Muscle layer of colon (tissue), 2 donors: ENCODE results near the gene RNF150.
A peak's percentile ranks its signal among the peaks of the same experiment; 100 is the strongest.
"Not testable (repeated sequence)": the region's sequence is repeated elsewhere in the genome, so short reads cannot be mapped to it uniquely, and the experiment has no call there.

ENCODE experiments used
- H3K27ac ChIP-seq: one replicate; pipeline ENCODE4 v1.7.0; 2013; ENCODE audit warnings: low read depth, mild to moderate bottlenecking, low read length, moderate library complexity
- H3K27me3 ChIP-seq, 2 donors: one replicate each; pipeline ENCODE4 v1.7.0; 2013; ENCODE audit warnings: low read length in 2 of 2, mild to moderate bottlenecking in 2 of 2; ENCODE audit not compliant: insufficient read depth in 2 of 2, control insufficient read depth in 1 of 2
- H3K36me3 ChIP-seq: one replicate; pipeline ENCODE4 v1.7.0; 2013; ENCODE audit warnings: mild to moderate bottlenecking, low read length; ENCODE audit not compliant: insufficient read depth
- H3K4me1 ChIP-seq: one replicate; pipeline ENCODE4 v1.7.0; 2013; ENCODE audit warnings: mild to moderate bottlenecking, low read length; ENCODE audit not compliant: insufficient read depth
- H3K4me3 ChIP-seq, 2 donors: one replicate each; pipeline ENCODE4 v1.7.0; 2013; ENCODE audit warnings: low read length in 2 of 2, low read depth in 1 of 2, mild to moderate bottlenecking in 1 of 2, moderate library complexity in 1 of 2
- H3K9ac ChIP-seq: one replicate; pipeline ENCODE4 v1.7.0; 2013; ENCODE audit warnings: low read length
- H3K9me3 ChIP-seq: one replicate; pipeline ENCODE4 v1.7.0; 2013; ENCODE audit warnings: mild to moderate bottlenecking, low read length
- donor health status: abdominal sarcoma.
- donor health status: Adenocarcinoma of cecum.

The RNF150 gene

GRCh38 chr4:141133146-141133998 is at the start of gene RNF150:
Gene RNF150 (minus strand): TSS chr4:141133469.
- Histone ChIP-seq H3K9me3 (no peaks in the 10 kb centered on the region), H3K4me1 (peaks cover 24% of the 10 kb centered on the region), H3K36me3 (no peaks in the 10 kb centered on the region), H3K27me3 (peaks cover 0 to 4% of the 10 kb centered on the region in 2 donors), H3K4me3 (peak within 1 kb of the TSS; percentile 62 to 87), H3K27ac (peak within 1 kb of the TSS; percentile 90), H3K9ac (peak within 1 kb of the TSS; percentile 61)

GRCh38 chr4:141180991-141181761 is 47.9 kb upstream of the RNF150 start:
- Histone ChIP-seq H3K4me3 (no peak overlapping the region), H3K4me1 (no peaks in the 10 kb centered on the region), H3K36me3 (no peaks in the 10 kb centered on the region), H3K9ac (no peak overlapping the region), H3K27ac (no peak overlapping the region), H3K27me3 (no peaks in the 10 kb centered on the region), H3K9me3 (no peaks in the 10 kb centered on the region)

- H3K27me3 ChIP-seq = no peaks in the 10 kb centered on the region
- H3K9ac ChIP-seq = no peak overlapping the region
- H3K4me1 ChIP-seq = no peaks in the 10 kb centered on the region
- no peak overlapping the region for H3K27ac ChIP-seq
- H3K4me3 ChIP-seq = no peak overlapping the region
- no peaks in the 10 kb centered on the region for H3K36me3 ChIP-seq
- no peaks in the 10 kb centered on the region for H3K9me3 ChIP-seq
Measured at GRCh38 chr4:141179474-141180373, 46.5 kb upstream of the RNF150 start.

GRCh38 chr4:141177171-141177570 is 43.9 kb upstream of the RNF150 start:
- H3K9me3 ChIP-seq = no peaks in the 10 kb centered on the region
- no peak overlapping the region for H3K9ac ChIP-seq
- H3K4me3 ChIP-seq = no peak overlapping the region
- H3K27ac ChIP-seq = no peak overlapping the region
- no peaks in the 10 kb centered on the region for H3K4me1 ChIP-seq
- no peaks in the 10 kb centered on the region for H3K36me3 ChIP-seq
- H3K27me3 ChIP-seq = no peaks in the 10 kb centered on the region

GRCh38 chr4:141174457-141174856 is 41.2 kb upstream of the RNF150 start:
- Histone ChIP-seq H3K27ac (no peak overlapping the region), H3K36me3 (no peaks in the 10 kb centered on the region), H3K9ac (no peak overlapping the region), H3K4me3 (no peak overlapping the region), H3K27me3 (no peaks in the 10 kb centered on the region), H3K9me3 (no peaks in the 10 kb centered on the region), H3K4me1 (no peaks in the 10 kb centered on the region)

- H3K27me3 ChIP-seq = no peaks in the 10 kb centered on the region
- no peaks in the 10 kb centered on the region for H3K36me3 ChIP-seq
- H3K4me1 ChIP-seq = no peaks in the 10 kb centered on the region
- no peak overlapping the region for H3K27ac ChIP-seq
- H3K4me3 ChIP-seq = no peak overlapping the region
- no peak overlapping the region for H3K9ac ChIP-seq
- no peaks in the 10 kb centered on the region for H3K9me3 ChIP-seq
Measured at GRCh38 chr4:141170671-141171070, 37.4 kb upstream of the RNF150 start.

GRCh38 chr4:141169391-141169790 is 36.1 kb upstream of the RNF150 start:
- Histone ChIP-seq H3K4me3 (no peak overlapping the region), H3K4me1 (no peaks in the 10 kb centered on the region), H3K36me3 (no peaks in the 10 kb centered on the region), H3K9me3 (no peaks in the 10 kb centered on the region), H3K9ac (no peak overlapping the region), H3K27ac (no peak overlapping the region), H3K27me3 (no peaks in the 10 kb centered on the region)

GRCh38 chr4:141165001-141165400 is 31.7 kb upstream of the RNF150 start:
- not testable (repeated sequence) for H3K27ac ChIP-seq, H3K4me3 ChIP-seq, H3K36me3 ChIP-seq, H3K9me3 ChIP-seq, H3K4me1 ChIP-seq, H3K27me3 ChIP-seq, H3K9ac ChIP-seq

- Histone ChIP-seq H3K36me3 (no peaks in the 10 kb centered on the region), H3K27me3 (no peaks in the 10 kb centered on the region), H3K4me1 (peaks cover 6% of the 10 kb centered on the region), H3K4me3 (no peak overlapping the region), H3K9ac (no peak overlapping the region), H3K9me3 (no peaks in the 10 kb centered on the region), H3K27ac (no peak overlapping the region)
Measured at GRCh38 chr4:141159027-141159426, 25.8 kb upstream of the RNF150 start.

GRCh38 chr4:141158219-141158618 is 24.9 kb upstream of the RNF150 start:
- Histone ChIP-seq H3K27ac (no peak overlapping the region), H3K27me3 (no peaks in the 10 kb centered on the region), H3K9ac (no peak overlapping the region), H3K36me3 (no peaks in the 10 kb centered on the region), H3K9me3 (no peaks in the 10 kb centered on the region), H3K4me1 (peaks cover 6% of the 10 kb centered on the region), H3K4me3 (no peak overlapping the region)

GRCh38 chr4:141155586-141155985 is 22.3 kb upstream of the RNF150 start:
- Histone ChIP-seq H3K9ac (no peak overlapping the region), H3K27me3 (no peaks in the 10 kb centered on the region), H3K4me3 (no peak overlapping the region), H3K27ac (no peak overlapping the region), H3K4me1 (peaks cover 6% of the 10 kb centered on the region), H3K9me3 (no peaks in the 10 kb centered on the region), H3K36me3 (no peaks in the 10 kb centered on the region)
